ENCODE data around the gene HMX1.

DNA sequence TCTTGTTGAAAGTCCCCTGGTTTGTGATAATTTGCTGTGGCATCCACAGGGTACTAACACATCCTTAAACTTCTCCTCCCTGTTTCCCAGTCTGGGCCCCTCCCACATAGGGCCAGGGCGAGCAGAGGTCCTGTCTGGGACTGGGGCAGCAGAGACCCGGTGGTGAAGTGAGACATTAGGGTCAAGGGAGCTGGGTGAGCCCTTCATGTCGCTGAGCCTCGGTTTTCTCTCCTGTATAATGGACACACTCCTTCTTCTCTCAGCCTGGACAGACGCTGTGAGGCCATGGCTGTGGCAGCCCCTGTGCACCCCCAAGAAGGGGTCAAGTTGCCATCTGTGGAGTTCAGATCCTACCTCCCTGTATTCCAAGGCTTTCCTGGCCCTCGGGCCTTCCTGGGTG, 33.0 kb upstream of the HMX1 start:
- no peak for TF ChIP-seq EZH2 (IDR thresholded peaks at IDR 0.05; ENCODE audit: low read length, unreplicated experiment)
- TF ChIP-seq, protein P1, sequence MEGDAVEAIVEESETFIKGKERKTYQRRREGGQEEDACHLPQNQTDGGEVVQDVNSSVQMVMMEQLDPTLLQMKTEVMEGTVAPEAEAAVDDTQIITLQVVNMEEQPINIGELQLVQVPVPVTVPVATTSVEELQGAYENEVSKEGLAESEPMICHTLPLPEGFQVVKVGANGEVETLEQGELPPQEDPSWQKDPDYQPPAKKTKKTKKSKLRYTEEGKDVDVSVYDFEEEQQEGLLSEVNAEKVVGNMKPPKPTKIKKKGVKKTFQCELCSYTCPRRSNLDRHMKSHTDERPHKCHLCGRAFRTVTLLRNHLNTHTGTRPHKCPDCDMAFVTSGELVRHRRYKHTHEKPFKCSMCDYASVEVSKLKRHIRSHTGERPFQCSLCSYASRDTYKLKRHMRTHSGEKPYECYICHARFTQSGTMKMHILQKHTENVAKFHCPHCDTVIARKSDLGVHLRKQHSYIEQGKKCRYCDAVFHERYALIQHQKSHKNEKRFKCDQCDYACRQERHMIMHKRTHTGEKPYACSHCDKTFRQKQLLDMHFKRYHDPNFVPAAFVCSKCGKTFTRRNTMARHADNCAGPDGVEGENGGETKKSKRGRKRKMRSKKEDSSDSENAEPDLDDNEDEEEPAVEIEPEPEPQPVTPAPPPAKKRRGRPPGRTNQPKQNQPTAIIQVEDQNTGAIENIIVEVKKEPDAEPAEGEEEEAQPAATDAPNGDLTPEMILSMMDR (conservative IDR thresholded peaks at IDR 0.05; ENCODE audit: low read depth, low read length): no peak
